Testis (tissue), 2 donors: ENCODE data around the gene ICA1L.

Source experiments
- CTCF ChIP-seq, 3 experiments: fragments of 450-650 bp in 2 of 3; fragments of 200-600 bp in 1 of 3; sonication (generic) in 1 of 3; IDR thresholded peaks; one replicate each; pipeline ENCODE4 v1.5.1; 2016 to 2019; ENCODE audit warnings: antibody characterized with exemption in 3 of 3, mild to moderate bottlenecking in 2 of 3, moderate library complexity in 1 of 3
- POLR2A ChIP-seq: fragments of 450-650 bp; IDR thresholded peaks from one replicate; pipeline ENCODE4 v1.6.1; 2017; ENCODE audit warnings: antibody characterized with exemption, mild to moderate bottlenecking, moderate library complexity

GRCh38 chr2:202842690-202843089 is 28.9 kb downstream of the ICA1L start:
- no peak for TF ChIP-seq CTCF (IDR thresholded peaks at IDR 0.05)
- no peak for TF ChIP-seq POLR2A
